Measurements from ENCODE around the gene TAS2R31.

Gene TAS2R31

GRCh38 chr12:10998204-10998603, 33.0 kb downstream of the TAS2R31 start, which contains the start of gene TAS2R20:
TAS2R20 (minus strand) TSS chr12:10998304; CDS start chr12:10997875, 429 bp downstream.
- no peak for DNase-seq (ENCODE audit: low spot score)

DNA sequence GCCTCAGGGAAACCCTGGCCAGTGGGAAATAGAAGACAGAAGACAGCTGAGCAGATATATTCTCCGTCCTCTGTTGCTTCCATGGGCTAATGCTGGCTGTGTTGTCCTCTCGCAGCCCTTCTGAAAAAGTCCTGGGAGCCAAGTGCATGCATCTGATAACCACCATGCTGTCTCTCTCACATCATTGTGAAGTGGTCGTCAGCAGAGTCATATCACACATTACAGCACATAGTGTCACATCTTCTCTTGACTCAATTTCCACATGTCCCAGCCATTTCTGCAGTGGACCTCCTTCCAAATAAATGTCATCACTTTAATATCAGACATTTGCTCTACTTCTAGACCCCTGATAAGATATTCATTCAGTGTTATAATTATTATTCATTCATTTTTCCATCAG, 36.9 kb downstream of the TAS2R31 start:
- DNase-seq (ENCODE audit: low spot score), result no peak

DNA sequence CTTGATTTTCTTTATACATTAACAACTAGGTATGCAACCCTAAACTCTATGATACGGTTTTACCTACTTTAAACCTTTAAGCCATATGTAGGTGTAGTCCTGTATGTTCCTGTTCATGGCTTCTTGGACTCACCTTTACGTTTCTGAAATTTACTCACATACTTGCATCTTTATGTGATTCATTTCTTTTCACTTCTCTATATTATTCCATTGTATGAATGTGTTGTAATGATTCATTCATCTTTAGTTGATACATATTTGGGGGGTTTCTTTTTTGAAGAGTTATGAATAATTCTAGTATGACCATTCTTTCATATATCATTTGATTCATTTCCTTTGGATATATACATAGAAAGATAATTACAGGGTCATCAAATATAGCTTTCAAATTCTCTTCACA, 42.1 kb downstream of the TAS2R31 start:
- DNase-seq (ENCODE audit: low spot score), result no peak

- DNase-seq (ENCODE audit: low spot score), result no peak
Observed at GRCh38 chr12:10986812-10987211, 44.4 kb downstream of the TAS2R31 start, which contains the start of gene TAS2R50. TAS2R50 (minus strand) TSS chr12:10986912; CDS start chr12:10986860, 52 bp downstream.

- no peak for DNase-seq (ENCODE audit: low spot score)
Observed at GRCh38 chr12:10982244-10982643, 49.0 kb downstream of the TAS2R31 start.

Measured in GM03348 (cell line).